Activated CD8-positive, alpha-beta memory T cell treated with anti-CD3 and anti-CD28 coated beads for 48 hours (primary cell): ENCODE measurements around the gene CREM.

ENCODE experiments used
- DNase-seq, 3 experiments: peaks; one replicate each; pipeline ENCODE4 v3.0.0-alpha.2; 2020; ENCODE audit warnings: low read depth in 2 of 3, low spot score in 2 of 3

The CREM gene

GRCh38 chr10:35133586-35133985 lies 6.9 kb downstream of the CREM start:
- no peak for DNase-seq

- no peak for DNase-seq
Measured at GRCh38 chr10:35135861-35136260, 9.2 kb downstream of the CREM start.

- DNase-seq, result no peak
Measured at GRCh38 chr10:35136263-35136815, 9.7 kb downstream of the CREM start.

- DNase-seq, result no peak
Measured at GRCh38 chr10:35140126-35140525, 13.5 kb downstream of the CREM start.

- no peak for DNase-seq
Measured at GRCh38 chr10:35140727-35141126, 14.1 kb downstream of the CREM start.

DNA sequence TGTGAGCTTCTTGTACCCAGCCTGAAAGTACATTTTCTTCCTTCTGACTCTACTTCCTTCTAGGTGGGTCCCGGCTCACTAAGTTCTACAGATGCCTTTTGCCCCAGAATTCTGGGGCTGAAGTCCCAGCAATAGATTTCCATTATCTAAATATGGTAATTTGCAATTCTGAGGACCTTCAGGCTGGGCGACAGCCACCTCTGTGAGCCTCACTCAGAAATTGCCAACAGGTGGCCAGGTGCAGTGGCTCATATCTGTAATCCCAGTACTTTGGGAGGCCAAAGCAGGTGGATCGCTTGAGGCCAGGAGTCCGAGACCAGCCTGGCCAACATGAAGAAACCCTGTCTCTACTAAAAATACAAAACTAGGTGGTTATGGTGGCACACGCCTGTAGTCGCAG lies 23.7 kb downstream of the CREM start:
- DNase-seq, result no peak

- no peak for DNase-seq
Measured at GRCh38 chr10:35152992-35153391, 26.3 kb downstream of the CREM start.

DNA sequence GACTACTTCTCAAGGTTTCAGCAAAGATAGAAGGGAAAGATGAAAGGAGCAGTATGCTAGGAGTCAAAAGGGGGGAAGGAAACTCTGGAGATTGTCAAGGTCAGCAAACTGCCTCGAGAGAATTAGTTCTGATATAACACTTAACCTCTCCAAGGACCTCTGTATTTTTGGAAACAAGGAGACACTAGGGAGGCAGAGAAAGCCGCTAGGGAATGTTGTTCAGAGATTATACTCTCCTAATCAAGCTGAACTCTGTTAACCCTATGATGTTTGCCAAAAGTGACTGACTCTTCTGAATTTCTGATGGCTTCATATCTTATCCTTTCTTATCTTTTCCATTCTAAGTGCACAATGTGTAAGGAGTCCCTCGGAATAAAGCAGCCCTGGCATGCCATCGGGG lies 27.1 kb downstream of the CREM start:
- no peak for DNase-seq

GRCh38 chr10:35160743-35161142 lies 34.1 kb downstream of the CREM start:
- no peak for DNase-seq

- no peak for DNase-seq
Measured at GRCh38 chr10:35161906-35162305, 35.3 kb downstream of the CREM start.

DNA sequence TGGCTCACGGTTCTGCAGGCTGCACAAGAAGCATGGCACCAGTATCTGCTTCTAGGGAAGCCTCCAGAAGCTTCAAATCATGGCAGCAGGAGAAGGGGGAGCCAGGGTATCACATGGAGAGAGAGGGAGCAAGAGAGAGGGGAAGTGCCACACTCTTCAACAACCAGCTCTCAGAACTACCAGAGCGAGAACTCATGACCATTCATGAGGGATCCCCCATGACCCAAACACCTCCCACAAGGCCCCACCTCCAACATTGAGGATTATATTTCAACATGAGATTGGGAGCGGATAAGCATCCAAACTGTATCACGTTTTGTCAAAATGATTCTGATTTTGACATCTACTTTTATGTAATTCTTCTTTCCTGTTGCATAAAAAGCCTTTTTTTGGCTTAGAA lies 38.5 kb downstream of the CREM start:
- no peak for DNase-seq

- no peak for DNase-seq
Measured at GRCh38 chr10:35165811-35166210, 39.2 kb downstream of the CREM start.

DNA sequence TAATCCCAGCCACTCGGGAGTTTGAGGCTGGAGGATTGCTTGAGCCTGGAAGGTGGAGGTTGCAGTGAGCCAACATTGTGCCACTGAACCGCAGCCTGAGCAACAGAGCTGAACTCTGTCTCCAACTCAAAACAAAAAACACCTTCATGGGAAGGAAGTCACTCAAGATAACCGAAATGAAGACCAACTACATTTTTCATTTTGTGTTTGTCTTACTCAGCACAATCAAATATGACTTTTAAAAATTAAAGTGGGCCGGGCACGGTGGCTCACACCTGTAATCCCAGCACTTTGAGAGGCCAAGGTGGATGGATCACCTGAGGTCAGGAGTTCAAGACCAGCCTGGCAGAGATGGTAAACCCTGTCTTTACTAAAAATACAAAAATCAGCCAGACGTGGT lies 40.0 kb downstream of the CREM start:
- no peak for DNase-seq

DNA sequence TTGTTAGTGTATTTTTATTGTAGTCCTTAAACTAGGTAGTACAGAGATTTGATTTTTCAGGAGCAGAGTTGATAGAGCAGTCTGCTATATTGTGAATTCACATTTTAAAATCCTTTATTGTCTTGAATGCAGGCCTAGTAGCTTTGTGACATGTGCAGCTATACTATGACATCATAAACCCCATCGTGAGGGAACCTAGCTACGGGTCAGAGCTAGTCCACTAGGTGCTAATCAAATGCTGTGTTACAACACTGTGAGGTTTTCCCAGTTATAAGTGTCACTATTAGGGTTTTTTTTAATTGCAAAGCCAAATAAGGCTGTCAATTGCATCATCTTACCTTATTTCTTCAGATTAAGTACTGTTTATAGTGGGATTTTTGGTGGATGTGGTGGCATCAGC lies 40.7 kb downstream of the CREM start:
- no peak for DNase-seq

GRCh38 chr10:35172146-35172545 lies 45.5 kb downstream of the CREM start:
- no peak for DNase-seq

DNA sequence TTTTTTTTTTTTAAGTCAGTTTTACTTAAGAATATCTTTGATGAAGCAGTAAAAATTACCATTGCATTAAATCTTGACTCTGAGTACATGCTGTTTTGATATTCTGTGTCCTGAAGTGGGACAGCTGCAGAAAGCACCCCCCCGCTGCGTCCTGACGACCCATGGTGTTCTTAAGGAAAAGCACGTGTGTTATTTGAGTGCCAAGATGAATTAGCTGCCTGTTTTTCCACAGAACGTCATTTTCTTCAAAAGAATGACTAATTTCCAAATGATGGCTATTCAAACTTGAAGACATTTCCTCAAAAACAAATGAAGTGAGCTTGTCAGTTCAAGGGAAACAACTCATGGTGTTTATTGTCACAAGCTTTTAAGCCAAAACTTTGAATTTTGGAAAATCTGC lies 45.9 kb downstream of the CREM start:
- DNase-seq, result no peak

DNA sequence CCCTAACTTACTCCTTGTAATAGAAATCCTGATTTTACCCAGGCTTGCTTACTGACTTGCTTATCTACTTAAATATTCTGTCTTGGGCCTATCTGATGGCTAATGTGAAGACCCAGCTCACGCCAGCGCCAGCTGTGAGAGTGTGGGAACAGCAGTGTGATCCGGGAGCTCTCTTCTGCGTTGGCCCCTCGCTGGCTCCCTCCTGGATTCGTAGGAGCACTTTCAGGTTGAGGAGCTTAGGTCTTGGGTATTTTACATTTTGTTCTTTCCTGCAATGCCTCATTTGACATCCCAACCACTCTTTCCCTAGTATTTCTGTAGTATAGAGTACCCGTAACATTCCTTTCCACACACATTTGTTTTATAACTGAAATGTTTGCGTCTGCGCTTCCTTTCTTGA lies 51.7 kb downstream of the CREM start:
- no peak for DNase-seq

- DNase-seq, result no peak
Measured at GRCh38 chr10:35182631-35183510, 56.2 kb downstream of the CREM start.

- DNase-seq, result no peak
Measured at GRCh38 chr10:35184527-35185171, 58.0 kb downstream of the CREM start.

GRCh38 chr10:35185260-35186034 lies 58.8 kb downstream of the CREM start:
- DNase-seq, result no peak

GRCh38 chr10:35188954-35189353 lies 62.3 kb downstream of the CREM start:
- DNase-seq, result no peak

DNA sequence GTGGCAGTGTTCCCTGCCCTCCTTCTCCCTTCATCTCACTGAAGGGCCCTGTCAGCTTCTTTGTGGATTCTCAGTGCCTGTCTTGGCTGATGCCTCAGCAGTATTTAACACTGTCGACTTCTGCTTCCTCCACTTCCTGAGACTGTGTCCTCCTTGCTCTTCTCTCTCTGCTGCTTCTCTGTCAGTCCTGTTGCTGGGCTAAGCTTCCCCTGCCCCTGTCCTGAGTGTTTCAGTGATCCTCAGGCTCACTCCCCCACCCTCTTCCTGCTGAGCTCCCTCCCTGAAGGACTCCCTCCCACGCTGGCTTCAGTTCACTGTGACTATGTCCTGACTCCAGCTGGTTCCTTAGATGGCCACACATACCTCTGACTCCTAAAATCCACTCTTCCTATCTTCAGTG lies 64.9 kb downstream of the CREM start:
- DNase-seq, result no peak
